Measurements from ENCODE around the gene NUP210L.
"Not testable (repeated sequence)": the region's sequence is repeated elsewhere in the genome, so short reads cannot be mapped to it uniquely, and the experiment has no call there.

The NUP210L gene

GRCh38 chr1:154170547-154171222 lies 15.8 kb upstream of the NUP210L start:
- DNase-seq (ENCODE audit: low spot score): no peak

DNA sequence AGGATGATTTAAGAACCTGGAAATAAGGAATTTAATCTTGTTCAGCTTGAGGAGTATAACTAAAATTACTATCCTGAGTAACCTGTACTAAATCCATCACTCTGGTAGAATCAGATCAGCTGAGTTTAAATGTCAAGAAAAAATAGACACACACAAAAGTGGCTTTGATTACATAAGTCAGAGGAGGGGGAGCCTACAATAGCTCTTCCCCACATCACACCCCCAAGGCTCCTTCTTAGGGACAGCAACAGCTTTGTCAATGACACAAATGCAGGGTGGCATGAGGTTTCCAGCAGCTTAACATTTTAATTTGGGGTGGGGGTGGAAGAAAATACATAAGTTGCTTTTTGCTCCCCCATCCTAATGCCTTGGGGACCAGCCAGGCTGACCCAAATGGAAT lies 12.6 kb upstream of the NUP210L start:
- no peak for DNase-seq (ENCODE audit: low spot score)

- DNase-seq (ENCODE audit: low spot score): no peak
These were observed 11.3 kb upstream of the NUP210L start for GRCh38 chr1:154166207-154166606.

DNA sequence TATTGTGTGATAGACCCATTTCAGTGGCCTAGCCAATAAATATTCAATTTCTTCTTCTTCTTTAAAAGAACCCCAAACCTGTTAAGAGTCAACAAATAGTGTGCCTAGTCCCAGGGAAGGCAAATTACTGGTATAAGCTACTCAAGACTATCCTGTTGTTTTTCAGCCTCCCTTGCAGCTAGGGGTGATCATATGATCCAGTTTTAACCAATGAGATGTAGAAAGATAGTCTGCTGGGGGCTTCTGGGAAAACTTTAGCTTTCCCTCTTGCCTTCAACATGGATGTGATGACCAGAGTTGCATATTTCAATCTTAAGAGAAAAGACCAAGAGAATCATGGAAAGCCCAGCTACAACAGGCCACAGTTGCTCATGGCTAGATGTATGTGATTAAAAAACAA lies 4.7 kb upstream of the NUP210L start:
- no peak for DNase-seq (ENCODE audit: low spot score)

- no peak for DNase-seq (ENCODE audit: low spot score)
These were observed 3.6 kb upstream of the NUP210L start for GRCh38 chr1:154158307-154159125.

DNA sequence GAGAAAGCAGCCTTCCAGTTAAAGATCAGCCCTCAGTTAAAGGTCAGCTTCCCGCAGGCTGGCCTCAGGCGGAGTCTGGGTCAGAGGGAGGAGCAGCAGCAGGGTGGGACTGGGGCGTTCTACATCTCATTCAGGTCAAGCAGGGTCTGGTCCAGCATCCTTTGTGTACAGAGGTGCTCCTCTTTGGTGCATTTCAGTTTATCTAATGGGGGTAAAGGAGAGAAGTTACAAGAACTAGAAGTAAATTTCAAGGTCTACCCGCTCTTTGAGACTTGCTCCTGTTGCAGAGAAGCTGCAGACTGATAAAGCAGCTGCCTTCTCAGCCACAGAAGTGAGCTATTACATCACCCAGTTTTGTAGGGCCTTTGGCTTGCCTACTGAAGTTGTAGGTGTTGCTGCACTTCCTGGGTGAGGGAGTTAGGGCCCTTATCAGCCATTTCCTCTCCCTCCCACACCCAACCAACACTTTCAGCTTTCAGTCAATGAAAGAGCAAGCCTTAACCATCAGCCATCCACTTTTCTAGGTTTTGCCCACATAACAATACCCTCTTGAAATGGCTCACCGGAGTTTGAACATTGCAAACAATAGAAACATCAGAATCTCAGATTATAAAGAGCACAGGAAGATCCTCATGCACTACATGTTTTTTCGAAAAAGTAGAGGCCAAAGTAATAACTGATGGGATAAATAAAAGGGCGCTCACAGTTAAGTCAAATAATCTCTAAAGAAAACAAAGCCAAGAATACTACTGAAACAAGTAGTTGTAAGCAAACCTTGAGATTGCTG lies 2.8 kb upstream of the NUP210L start:
- no peak for DNase-seq (ENCODE audit: low spot score)

GRCh38 chr1:154155251-154155650 lies 378 bp upstream of the NUP210L start:
- no peak for DNase-seq (ENCODE audit: low spot score)

- DNase-seq (ENCODE audit: low spot score): no peak
These were observed 820 bp downstream of the NUP210L start for GRCh38 chr1:154154053-154154452.

GRCh38 chr1:154151311-154151710 lies 3.6 kb downstream of the NUP210L start:
- no peak for DNase-seq (ENCODE audit: low spot score)

- DNase-seq (ENCODE audit: low spot score): no peak
These were observed 6.1 kb downstream of the NUP210L start for GRCh38 chr1:154148807-154149206.

GRCh38 chr1:154147505-154147904 lies 7.4 kb downstream of the NUP210L start:
- not testable (repeated sequence) for DNase-seq (ENCODE audit: low spot score)

DNA sequence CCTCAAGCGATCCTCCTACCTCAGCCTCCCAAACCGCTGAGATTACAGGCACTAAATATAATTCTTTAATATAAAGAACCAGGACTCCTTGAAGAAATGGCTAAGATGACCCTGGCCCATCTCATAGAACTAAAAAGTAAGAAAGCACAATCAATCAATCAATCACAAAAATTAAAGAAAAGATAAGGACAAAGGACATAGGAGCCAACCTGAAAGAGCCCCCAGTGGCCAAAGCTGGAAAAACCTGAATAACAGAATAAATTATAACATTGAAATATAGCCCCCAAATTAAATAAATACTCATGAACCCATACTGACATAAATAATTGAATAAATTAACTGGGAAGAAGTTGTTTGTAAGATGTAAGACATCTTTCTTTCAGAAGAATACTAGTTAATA lies 8.9 kb downstream of the NUP210L start:
- no peak for DNase-seq (ENCODE audit: low spot score)

- no peak for DNase-seq (ENCODE audit: low spot score)
These were observed 12.5 kb downstream of the NUP210L start for GRCh38 chr1:154142358-154142757.

DNA sequence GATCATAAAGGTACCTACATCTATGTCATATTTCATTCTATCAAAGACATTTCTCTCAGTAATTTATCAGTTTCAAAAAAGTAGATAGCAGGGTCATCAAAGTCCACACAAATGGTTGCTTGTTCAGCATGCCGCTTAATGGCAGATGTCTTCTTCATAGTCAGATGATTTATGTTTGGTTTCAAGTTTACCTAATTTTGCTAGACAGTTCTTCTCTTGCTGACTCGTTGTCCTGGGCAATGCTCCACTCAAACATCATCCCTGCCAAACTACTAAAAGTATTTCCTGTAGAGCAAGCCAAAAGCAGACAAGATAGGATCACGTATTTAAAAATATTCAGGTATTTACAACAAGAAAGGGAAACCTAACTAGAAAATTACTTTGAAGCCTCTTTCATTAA lies 13.6 kb downstream of the NUP210L start:
- no peak for DNase-seq (ENCODE audit: low spot score)

DNA sequence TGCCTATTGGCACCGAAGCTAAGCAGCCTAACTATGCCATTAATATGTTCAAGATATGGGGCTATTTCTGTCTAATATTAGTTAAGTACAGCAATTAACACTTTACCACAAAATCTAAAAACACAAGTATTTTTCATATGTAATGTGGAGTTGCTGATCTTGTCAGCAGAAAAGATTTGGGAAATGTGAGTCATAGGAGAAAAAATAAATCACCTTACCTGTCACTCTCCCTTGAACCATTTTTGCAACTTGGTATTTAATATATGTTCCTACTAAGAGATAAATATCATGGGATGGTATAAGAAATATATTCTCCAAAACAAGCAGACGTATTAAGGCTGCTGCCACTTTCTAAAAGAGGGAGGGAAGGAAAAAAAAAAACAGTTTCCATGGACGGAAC lies 17.0 kb downstream of the NUP210L start:
- DNase-seq (ENCODE audit: low spot score): no peak

DNA sequence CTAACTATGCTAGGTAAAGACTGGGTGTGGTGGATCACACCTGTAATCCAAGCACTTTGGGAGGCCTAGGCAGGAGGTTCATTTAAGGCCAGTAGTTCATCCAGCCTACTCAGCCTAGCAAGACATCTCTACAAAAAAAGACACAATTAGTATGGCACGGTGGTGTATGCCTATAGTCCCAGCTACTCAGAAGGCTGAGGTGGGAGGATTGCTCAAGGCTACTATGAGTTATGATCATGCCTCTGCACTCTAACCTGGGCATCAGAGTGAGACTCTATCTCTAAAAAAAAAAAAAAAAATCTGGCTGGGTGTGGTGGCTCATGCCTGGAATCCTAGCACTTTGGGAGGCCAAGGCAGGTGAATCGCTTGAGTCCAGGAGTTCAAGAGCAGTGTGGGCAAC lies 21.6 kb downstream of the NUP210L start:
- DNase-seq (ENCODE audit: low spot score): no peak

- no peak for DNase-seq (ENCODE audit: low spot score)
These were observed 25.4 kb downstream of the NUP210L start for GRCh38 chr1:154129391-154129970.

- not testable (repeated sequence) for DNase-seq (ENCODE audit: low spot score)
These were observed 31.7 kb downstream of the NUP210L start for GRCh38 chr1:154123205-154123604.

- DNase-seq (ENCODE audit: low spot score): no peak
These were observed 37.2 kb downstream of the NUP210L start for GRCh38 chr1:154117642-154118041.

GRCh38 chr1:154115180-154115579 lies 39.7 kb downstream of the NUP210L start:
- DNase-seq (ENCODE audit: low spot score): no peak

DNA sequence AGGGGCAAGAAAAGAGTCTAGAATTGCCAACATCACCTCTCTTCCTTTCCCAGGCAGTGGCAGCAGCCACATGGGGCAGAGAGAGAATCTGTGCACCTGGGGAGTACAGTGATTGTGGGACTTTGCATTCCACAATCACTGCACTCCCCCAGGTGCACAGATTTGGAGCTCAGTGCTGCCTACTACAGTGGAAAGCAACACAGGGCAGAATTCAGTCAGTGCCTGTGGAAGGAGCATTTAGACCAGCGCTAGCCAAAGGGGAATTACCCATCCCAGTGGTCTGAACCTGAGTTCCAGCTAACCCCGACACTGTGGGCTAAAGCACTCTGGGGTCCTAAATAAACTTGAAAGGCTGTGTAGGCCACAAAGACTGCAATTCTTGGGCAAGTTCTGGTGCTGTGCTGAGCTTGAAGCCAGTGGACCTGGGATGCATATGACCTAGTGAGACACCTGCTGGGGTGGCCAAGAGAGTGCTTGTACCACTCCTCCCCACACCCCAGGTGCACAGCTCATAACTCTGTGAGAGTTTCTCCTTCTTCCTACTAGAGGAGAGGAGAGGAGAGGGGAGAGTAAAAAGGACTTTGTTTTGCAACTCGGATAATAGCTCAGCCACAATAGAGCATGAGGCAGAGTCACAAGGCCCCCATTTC lies 50.3 kb downstream of the NUP210L start:
- no peak for DNase-seq (ENCODE audit: low spot score)

GRCh38 chr1:154100141-154100540 lies 54.7 kb downstream of the NUP210L start:
- not testable (repeated sequence) for DNase-seq (ENCODE audit: low spot score)
